Right atrium auricular region (tissue), 2 donors: ENCODE measurements around the gene ZNF681. TPM values are rescaled to one million over a fixed set of nuclear protein-coding genes. Genes with fewer than 3 reads are reported as not detected.
"Not testable (repeated sequence)": the region's sequence is repeated elsewhere in the genome, so short reads cannot be mapped to it uniquely, and the experiment has no call there.

Experiments
- DNase-seq: peaks from one replicate; pipeline ENCODE4 v3.0.0-alpha.2; 2019; ENCODE audit warnings: low spot score
- H3K27ac ChIP-seq, 2 donors: fragments of 200-600 bp; sonication (generic); 1 replicate in 1 of 2; 2 replicates in 1 of 2; pipeline ENCODE4 v1.5.1; 2016 to 2019
- H3K27me3 ChIP-seq, 2 donors: fragments of 200-600 bp; sonication (generic); one replicate each; pipeline versions ENCODE4 v1.5.1 to v1.6.0; 2017 to 2019
- H3K36me3 ChIP-seq: fragments of 200-600 bp; sonication (generic); one replicate; pipeline ENCODE4 v1.5.1; 2016
- H3K4me1 ChIP-seq, 2 donors: fragments of 200-600 bp; sonication (generic); one replicate each; pipeline versions ENCODE4 v1.5.1 to v1.6.0; 2017 to 2019
- H3K4me3 ChIP-seq, 2 donors: fragments of 200-600 bp; sonication (generic); 1 replicate in 1 of 2; 2 replicates in 1 of 2; pipeline ENCODE4 v1.5.1; 2017 to 2019; ENCODE audit warnings: mild to moderate bottlenecking in 1 of 2, moderate library complexity in 1 of 2
- H3K9me3 ChIP-seq, 2 donors: fragments of 200-600 bp; sonication (generic); one replicate each; pipeline ENCODE4 v1.5.1; 2019
- CTCF ChIP-seq, 2 donors: fragments of 200-600 bp; sonication (generic); IDR thresholded peaks; one replicate each; pipeline ENCODE4 v1.5.1; 2019; ENCODE audit warnings: antibody characterized with exemption in 2 of 2
- total RNA-seq, 2 donors: library from RNA; depleted of rRNA; stranded (reverse); fragments of >200 nt; gene quantifications; one replicate each; pipeline ENCODE4 v1.1.0, GENCODE V29; 2016

The ZNF681 gene
- total RNA-seq, 2 donors from 2014 or later: 0.59 to 0.67 TPM

- not testable (repeated sequence) for H3K4me3 ChIP-seq, H3K27ac ChIP-seq, H3K4me1 ChIP-seq, H3K9me3 ChIP-seq, DNase-seq, H3K36me3 ChIP-seq, H3K27me3 ChIP-seq
Observed at GRCh38 chr19:23724161-23724560, 34.5 kb downstream of the ZNF681 start.

- Histone ChIP-seq H3K4me3 (no peak overlapping the region), H3K36me3 (no peaks in the 10 kb centered on the region), H3K27me3 (no peaks in the 10 kb centered on the region), H3K27ac (no peak overlapping the region), H3K4me1 (no peaks in the 10 kb centered on the region), H3K9me3 (no peaks in the 10 kb centered on the region)
- no peak for TF ChIP-seq CTCF (IDR thresholded peaks at IDR 0.05)
- DNase-seq: no peak
Observed at GRCh38 chr19:23718802-23719201, 39.9 kb downstream of the ZNF681 start.

GRCh38 chr19:23716792-23717191 is 41.9 kb downstream of the ZNF681 start:
- no peak for DNase-seq
- Histone ChIP-seq H3K27ac (no peak overlapping the region), H3K4me3 (no peak overlapping the region), H3K9me3 (no peaks in the 10 kb centered on the region), H3K4me1 (no peaks in the 10 kb centered on the region), H3K36me3 (no peaks in the 10 kb centered on the region), H3K27me3 (no peaks in the 10 kb centered on the region)
- TF ChIP-seq CTCF (IDR thresholded peaks at IDR 0.05): no peak

GRCh38 chr19:23709347-23709746 is 49.3 kb downstream of the ZNF681 start:
- no peaks in the 10 kb centered on the region for H3K4me1 ChIP-seq
- H3K27ac ChIP-seq: no peak overlapping the region
- H3K36me3 ChIP-seq: no peaks in the 10 kb centered on the region
- no peak for DNase-seq
- H3K9me3 ChIP-seq: no peaks in the 10 kb centered on the region
- H3K27me3 ChIP-seq: no peaks in the 10 kb centered on the region
- no peak overlapping the region for H3K4me3 ChIP-seq
- TF ChIP-seq CTCF (IDR thresholded peaks at IDR 0.05): no peak

GRCh38 chr19:23706657-23707056 is 52.0 kb downstream of the ZNF681 start:
- Histone ChIP-seq H3K4me1 (no peaks in the 10 kb centered on the region), H3K27me3 (no peaks in the 10 kb centered on the region), H3K36me3 (no peaks in the 10 kb centered on the region), H3K4me3 (no peak overlapping the region), H3K27ac (no peak overlapping the region), H3K9me3 (no peaks in the 10 kb centered on the region)
- no peak for TF ChIP-seq CTCF (IDR thresholded peaks at IDR 0.05)
- DNase-seq: no peak

- no peak for DNase-seq
- no peak overlapping the region for H3K4me3 ChIP-seq
- no peak for TF ChIP-seq CTCF (IDR thresholded peaks at IDR 0.05)
- no peaks in the 10 kb centered on the region for H3K36me3 ChIP-seq
- H3K27me3 ChIP-seq: no peaks in the 10 kb centered on the region
- H3K9me3 ChIP-seq: no peaks in the 10 kb centered on the region
- no peak overlapping the region for H3K27ac ChIP-seq
- no peaks in the 10 kb centered on the region for H3K4me1 ChIP-seq
Observed at GRCh38 chr19:23699521-23699860, 59.2 kb downstream of the ZNF681 start.
